ENCODE results near the gene SOAT1.

The SOAT1 gene

GRCh38 chr1:179351281-179351680 lies 57.7 kb downstream of the SOAT1 start:
- DNase-seq (ENCODE audit: extremely low read depth, low read depth), result no peak
- no peak for TF ChIP-seq CTCF (IDR thresholded peaks at IDR 0.05; ENCODE audit: low read depth, low read length)

- TF ChIP-seq CTCF (IDR thresholded peaks at IDR 0.05; ENCODE audit: low read depth, low read length), result no peak
- no peak for DNase-seq (ENCODE audit: extremely low read depth, low read depth)
These were observed 58.6 kb downstream of the SOAT1 start for GRCh38 chr1:179352236-179352635.

GRCh38 chr1:179353546-179353945 lies 59.9 kb downstream of the SOAT1 start:
- DNase-seq (ENCODE audit: extremely low read depth, low read depth), result peak; percentile 79
- no peak for TF ChIP-seq CTCF (IDR thresholded peaks at IDR 0.05; ENCODE audit: low read depth, low read length)

GRCh38 chr1:179361631-179362030 lies 68.0 kb downstream of the SOAT1 start:
- DNase-seq (ENCODE audit: extremely low read depth, low read depth), result peak; percentile 67

- peak; percentile 24 for TF ChIP-seq CTCF (IDR thresholded peaks at IDR 0.05; ENCODE audit: low read depth, low read length)
- peak; percentile 66 for DNase-seq (ENCODE audit: extremely low read depth, low read depth)
These were observed 71.9 kb downstream of the SOAT1 start, which contains the start of gene AXDND1 for GRCh38 chr1:179365342-179366092. TSS of gene AXDND1 (plus strand) at chr1:179365971. CDS start at chr1:179366510, 539 bp downstream.

- TF ChIP-seq CTCF (IDR thresholded peaks at IDR 0.05; ENCODE audit: low read depth, low read length), result no peak
- DNase-seq (ENCODE audit: extremely low read depth, low read depth), result no peak
These were observed 72.7 kb downstream of the SOAT1 start for GRCh38 chr1:179366093-179366800.

- DNase-seq (ENCODE audit: extremely low read depth, low read depth), result peak; percentile 36
- TF ChIP-seq CTCF (IDR thresholded peaks at IDR 0.05; ENCODE audit: low read depth, low read length), result peak; percentile 50
These were observed 76.2 kb downstream of the SOAT1 start for GRCh38 chr1:179369751-179370341.

All from AG09319 (cell line).